Bronchial epithelial cell (primary cell): Measurements from ENCODE around the gene AZU1. TPM values are rescaled to one million over a fixed set of nuclear protein-coding genes. Genes with fewer than 3 reads are reported as not detected.
A peak's percentile ranks its signal among the peaks of the same experiment; 100 is the strongest.

Source experiments
- DNase-seq: peaks from one replicate; pipeline ENCODE4 v3.0.0-alpha.2; 2010; ENCODE audit warnings: low read depth
- FAIRE-seq: peaks from 2 replicates; lab custom pipeline; 2011; peaks lifted over from hg19 to GRCh38; lab: Jason Lieb, UNC
- H3K27me3 ChIP-seq: 2 replicates; pipeline ENCODE4 v1.5.1; 2011; ENCODE audit warnings: low read length; ENCODE audit not compliant: control insufficient read depth, insufficient read depth
- H3K36me3 ChIP-seq: 2 replicates; pipeline ENCODE4 v1.5.1; 2011; ENCODE audit warnings: low read length; ENCODE audit not compliant: control insufficient read depth, insufficient read depth
- H3K4me3 ChIP-seq: 2 replicates; pipeline ENCODE4 v1.5.1; 2011; ENCODE audit warnings: mild to moderate bottlenecking, low read depth, low read length, control low read depth
- total RNA-seq: library from RNA; depleted of rRNA; stranded (reverse); fragments of >200 nt; gene quantifications from 2 replicates; pipeline ENCODE4 v1.2.1, GENCODE V29; 2014
- TF ChIP-seq, protein P1 (sequence below): IDR thresholded peaks from 2 replicates; pipeline ENCODE4 v1.5.1; 2011; ENCODE audit warnings: mild to moderate bottlenecking, moderate library complexity, low read length, control low read depth, inconsistent platforms; ENCODE audit not compliant: insufficient read depth, severe bottlenecking

The AZU1 gene
- total RNA-seq = not detected in 2 replicates

DNA sequence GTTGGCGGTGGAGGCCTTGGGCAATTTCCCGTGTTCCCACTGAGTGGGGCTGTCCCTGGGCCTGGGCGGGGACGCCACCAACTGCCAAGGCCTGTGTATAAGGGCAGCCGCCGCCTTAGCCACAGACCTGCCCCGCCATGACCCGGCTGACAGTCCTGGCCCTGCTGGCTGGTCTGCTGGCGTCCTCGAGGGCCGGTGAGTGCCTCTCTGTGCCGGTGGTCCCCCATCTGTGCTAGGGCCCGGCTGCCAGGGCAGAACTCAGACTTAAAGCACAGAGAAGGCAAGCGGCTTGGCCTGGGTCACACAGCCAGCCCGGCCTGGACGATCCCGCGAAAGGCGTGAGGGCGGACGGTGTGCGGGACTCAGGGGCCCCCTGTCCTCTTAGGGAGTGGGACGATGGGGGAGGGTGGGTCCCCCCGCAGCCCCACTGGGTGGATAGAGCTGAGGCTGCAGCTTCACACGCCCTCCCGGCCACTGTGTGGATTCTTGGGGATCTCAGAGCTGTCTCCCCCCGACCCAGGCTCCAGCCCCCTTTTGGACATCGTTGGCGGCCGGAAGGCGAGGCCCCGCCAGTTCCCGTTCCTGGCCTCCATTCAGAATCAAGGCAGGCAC lies at the start of gene AZU1:
AZU1 (plus strand) TSS at position 128 of the 612 bp plus-strand sequence; CDS start at position 138, 10 bp downstream.
- no peak for DNase-seq

GRCh38 chr19:778910-779653 lies 48.6 kb upstream of the AZU1 start:
- Histone ChIP-seq H3K36me3 (no peaks in the 10 kb centered on the region), H3K27me3 (no peaks in the 10 kb centered on the region), H3K4me3 (no peak overlapping the region)
- DNase-seq = peak; percentile 96
- TF ChIP-seq, protein P1, sequence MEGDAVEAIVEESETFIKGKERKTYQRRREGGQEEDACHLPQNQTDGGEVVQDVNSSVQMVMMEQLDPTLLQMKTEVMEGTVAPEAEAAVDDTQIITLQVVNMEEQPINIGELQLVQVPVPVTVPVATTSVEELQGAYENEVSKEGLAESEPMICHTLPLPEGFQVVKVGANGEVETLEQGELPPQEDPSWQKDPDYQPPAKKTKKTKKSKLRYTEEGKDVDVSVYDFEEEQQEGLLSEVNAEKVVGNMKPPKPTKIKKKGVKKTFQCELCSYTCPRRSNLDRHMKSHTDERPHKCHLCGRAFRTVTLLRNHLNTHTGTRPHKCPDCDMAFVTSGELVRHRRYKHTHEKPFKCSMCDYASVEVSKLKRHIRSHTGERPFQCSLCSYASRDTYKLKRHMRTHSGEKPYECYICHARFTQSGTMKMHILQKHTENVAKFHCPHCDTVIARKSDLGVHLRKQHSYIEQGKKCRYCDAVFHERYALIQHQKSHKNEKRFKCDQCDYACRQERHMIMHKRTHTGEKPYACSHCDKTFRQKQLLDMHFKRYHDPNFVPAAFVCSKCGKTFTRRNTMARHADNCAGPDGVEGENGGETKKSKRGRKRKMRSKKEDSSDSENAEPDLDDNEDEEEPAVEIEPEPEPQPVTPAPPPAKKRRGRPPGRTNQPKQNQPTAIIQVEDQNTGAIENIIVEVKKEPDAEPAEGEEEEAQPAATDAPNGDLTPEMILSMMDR = no peak
- FAIRE-seq = peak; percentile 99

More for the DNA sequence above, at the start of gene AZU1:
- no peak within 1 kb of the TSS for H3K4me3 ChIP-seq
- H3K36me3 ChIP-seq = no peaks in the 10 kb centered on the region
- TF ChIP-seq, protein P1 = no peak
- no peak for FAIRE-seq
- H3K27me3 ChIP-seq = peaks cover 2% of the 10 kb centered on the region

GRCh38 chr19:780935-781334 lies 46.7 kb upstream of the AZU1 start:
- Histone ChIP-seq H3K27me3 (no peaks in the 10 kb centered on the region), H3K36me3 (no peaks in the 10 kb centered on the region), H3K4me3 (no peak overlapping the region)
- TF ChIP-seq, protein P1 = no peak
- FAIRE-seq (no peak), DNase-seq (no peak)

- Histone ChIP-seq H3K36me3 (no peaks in the 10 kb centered on the region), H3K27me3 (no peaks in the 10 kb centered on the region), H3K4me3 (no peak overlapping the region)
- FAIRE-seq (no peak), DNase-seq (no peak)
- TF ChIP-seq, protein P1 = no peak
Measured at GRCh38 chr19:781800-782184, 45.8 kb upstream of the AZU1 start.

DNA sequence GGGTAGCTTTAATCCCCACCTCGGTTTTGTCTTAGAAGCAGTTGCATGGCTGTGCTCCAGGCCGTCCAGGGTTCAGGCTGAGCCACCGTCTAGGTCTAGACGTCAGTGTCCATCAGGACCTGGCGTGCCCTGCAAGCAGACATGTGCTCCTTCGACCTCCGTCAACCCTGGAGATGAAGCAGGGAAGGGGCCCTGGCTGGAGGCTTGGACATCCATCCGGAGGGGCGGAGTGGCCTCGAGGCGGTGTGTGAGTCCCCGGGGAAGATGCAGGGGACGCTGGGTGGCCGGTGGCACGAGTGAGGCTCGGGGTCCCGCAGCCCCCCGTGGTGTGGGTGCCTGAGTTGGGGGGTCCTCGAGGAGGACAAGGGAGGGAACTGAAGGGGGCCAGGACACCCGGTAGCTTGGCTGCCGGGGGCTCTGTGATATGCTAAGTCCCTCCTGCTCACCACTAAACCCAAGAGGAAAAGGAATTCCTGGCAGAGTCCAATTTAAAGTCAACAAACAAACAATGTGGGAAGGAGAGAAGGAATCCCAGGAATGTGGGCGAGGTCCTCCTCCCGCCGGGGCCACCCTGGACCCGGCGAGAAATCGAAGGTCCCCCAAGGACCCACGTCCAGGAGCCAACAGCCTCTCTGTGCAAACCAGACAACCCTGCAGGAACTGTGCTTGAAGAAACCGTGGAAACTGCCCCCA lies 45.3 kb upstream of the AZU1 start:
- H3K36me3 ChIP-seq = no peaks in the 10 kb centered on the region
- TF ChIP-seq, protein P1 = no peak
- no peaks in the 10 kb centered on the region for H3K27me3 ChIP-seq
- no peak for FAIRE-seq
- peak overlapping the region; percentile 26 for H3K4me3 ChIP-seq
- peak; percentile 54 for DNase-seq
